ENCODE measurements around the gene USP9Y. TPM values are rescaled to one million over a fixed set of nuclear protein-coding genes. Genes with fewer than 3 reads are reported as not detected.

The USP9Y gene
- total RNA-seq, 1 donor from 2014 or later: not detected

- H3K27me3 Mint-ChIP-seq (ENCODE audit: low read depth): no peaks in the 10 kb centered on the region
- H3K36me3 Mint-ChIP-seq (ENCODE audit: low read depth): no peaks in the 10 kb centered on the region
- TF ChIP-seq CTCF (IDR thresholded peaks at IDR 0.05): no peak
- H3K4me3 Mint-ChIP-seq (ENCODE audit: unreplicated experiment): no peak overlapping the region
- no peak for DNase-seq (ENCODE audit: low spot score)
- H3K9me3 Mint-ChIP-seq (ENCODE audit: low read depth): no peaks in the 10 kb centered on the region
- no peak overlapping the region for H3K27ac Mint-ChIP-seq (ENCODE audit: unreplicated experiment)
- H3K4me1 Mint-ChIP-seq (ENCODE audit: low read depth): no peaks in the 10 kb centered on the region
Observed at GRCh38 chrY:12809034-12809433, 108.0 kb downstream of the USP9Y start.

- H3K4me1 Mint-ChIP-seq (ENCODE audit: low read depth): no peaks in the 10 kb centered on the region
- no peaks in the 10 kb centered on the region for H3K36me3 Mint-ChIP-seq (ENCODE audit: low read depth)
- no peak overlapping the region for H3K27ac Mint-ChIP-seq (ENCODE audit: unreplicated experiment)
- no peak for TF ChIP-seq CTCF (IDR thresholded peaks at IDR 0.05)
- no peak for DNase-seq (ENCODE audit: low spot score)
- no peaks in the 10 kb centered on the region for H3K27me3 Mint-ChIP-seq (ENCODE audit: low read depth)
- H3K9me3 Mint-ChIP-seq (ENCODE audit: low read depth): no peaks in the 10 kb centered on the region
- no peak overlapping the region for H3K4me3 Mint-ChIP-seq (ENCODE audit: unreplicated experiment)
Observed at GRCh38 chrY:12823408-12823807, 122.4 kb downstream of the USP9Y start.

- Mint-ChIP-seq H3K9me3 (ENCODE audit: low read depth) (no peaks in the 10 kb centered on the region), H3K4me3 (ENCODE audit: unreplicated experiment) (no peak overlapping the region), H3K36me3 (ENCODE audit: low read depth) (no peaks in the 10 kb centered on the region), H3K27me3 (ENCODE audit: low read depth) (no peaks in the 10 kb centered on the region), H3K4me1 (ENCODE audit: low read depth) (no peaks in the 10 kb centered on the region), H3K27ac (ENCODE audit: unreplicated experiment) (no peak overlapping the region)
- no peak for DNase-seq (ENCODE audit: low spot score)
- no peak for TF ChIP-seq CTCF (IDR thresholded peaks at IDR 0.05)
Observed at GRCh38 chrY:12826791-12827190, 125.8 kb downstream of the USP9Y start.

- Mint-ChIP-seq H3K9me3 (ENCODE audit: low read depth) (no peaks in the 10 kb centered on the region), H3K4me1 (ENCODE audit: low read depth) (no peaks in the 10 kb centered on the region), H3K27me3 (ENCODE audit: low read depth) (no peaks in the 10 kb centered on the region), H3K36me3 (ENCODE audit: low read depth) (no peaks in the 10 kb centered on the region), H3K27ac (ENCODE audit: unreplicated experiment) (no peak overlapping the region), H3K4me3 (ENCODE audit: unreplicated experiment) (no peak overlapping the region)
- no peak for DNase-seq (ENCODE audit: low spot score)
- TF ChIP-seq CTCF (IDR thresholded peaks at IDR 0.05): no peak
Observed at GRCh38 chrY:12833284-12833683, 132.3 kb downstream of the USP9Y start.

- no peak for DNase-seq (ENCODE audit: low spot score)
- no peak for TF ChIP-seq CTCF (IDR thresholded peaks at IDR 0.05)
- Mint-ChIP-seq H3K9me3 (ENCODE audit: low read depth) (no peaks in the 10 kb centered on the region), H3K4me1 (ENCODE audit: low read depth) (no peaks in the 10 kb centered on the region), H3K27ac (ENCODE audit: unreplicated experiment) (no peak overlapping the region), H3K27me3 (ENCODE audit: low read depth) (no peaks in the 10 kb centered on the region), H3K36me3 (ENCODE audit: low read depth) (no peaks in the 10 kb centered on the region), H3K4me3 (ENCODE audit: unreplicated experiment) (no peak overlapping the region)
Observed at GRCh38 chrY:12837550-12837949, 136.5 kb downstream of the USP9Y start.
